ENCODE measurements around the gene TIAM2.

GRCh38 chr6:155219858-155220301 lies 224.8 kb downstream of the TIAM2 start:
- TF ChIP-seq POLR2A (IDR thresholded peaks at IDR 0.05): no peak
- TF ChIP-seq CTCF (IDR thresholded peaks at IDR 0.05): no peak

Data from adrenal gland (tissue), 5 donors.